CD4-positive, alpha-beta T cell treated with Interleukin-17A for 1 hour (primary cell): ENCODE measurements around the gene CTNNA3.
"Not testable (repeated sequence)": the region's sequence is repeated elsewhere in the genome, so short reads cannot be mapped to it uniquely, and the experiment has no call there.

Experiments used
- DNase-seq: peaks from one replicate; pipeline ENCODE4 v3.0.0-alpha.2; 2020

CTNNA3 gene

DNA sequence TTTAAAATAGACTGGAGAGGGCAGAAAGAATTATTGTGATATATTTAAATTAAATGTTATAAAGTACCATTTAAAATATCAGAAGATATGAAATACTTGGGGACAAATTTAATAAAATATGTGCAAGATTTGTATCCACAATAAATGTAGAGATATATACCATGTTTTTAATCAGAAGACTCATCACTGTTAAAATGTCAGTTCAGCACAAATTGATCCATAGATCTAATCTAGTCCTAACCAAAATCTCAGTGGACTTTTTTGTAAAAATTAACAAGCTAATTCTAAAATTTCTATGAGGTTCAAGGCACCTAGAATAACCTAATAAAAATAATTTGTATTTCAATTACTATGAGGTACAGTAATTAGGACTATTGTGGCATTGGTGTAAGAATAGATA lies 96.4 kb downstream of the CTNNA3 start:
- no peak for DNase-seq

DNA sequence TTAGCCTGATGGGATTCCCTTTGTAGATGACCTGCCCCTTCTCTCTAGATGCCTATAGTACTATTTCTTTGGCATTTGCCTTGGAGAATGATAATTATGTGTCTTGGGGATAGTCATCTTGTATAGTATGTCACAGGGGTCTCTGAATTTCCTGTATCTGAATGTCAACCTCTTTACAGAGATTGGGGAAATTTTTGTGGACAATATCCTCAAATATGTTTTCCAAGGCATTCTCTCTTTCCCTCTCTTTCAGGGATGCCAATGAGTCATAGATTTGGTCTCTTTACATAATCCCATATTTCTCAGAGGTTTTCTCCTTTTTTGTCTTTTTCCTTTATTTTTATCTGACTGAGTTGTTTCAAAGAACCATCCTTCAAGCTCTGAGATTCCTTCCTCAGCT lies 99.4 kb downstream of the CTNNA3 start:
- no peak for DNase-seq

DNA sequence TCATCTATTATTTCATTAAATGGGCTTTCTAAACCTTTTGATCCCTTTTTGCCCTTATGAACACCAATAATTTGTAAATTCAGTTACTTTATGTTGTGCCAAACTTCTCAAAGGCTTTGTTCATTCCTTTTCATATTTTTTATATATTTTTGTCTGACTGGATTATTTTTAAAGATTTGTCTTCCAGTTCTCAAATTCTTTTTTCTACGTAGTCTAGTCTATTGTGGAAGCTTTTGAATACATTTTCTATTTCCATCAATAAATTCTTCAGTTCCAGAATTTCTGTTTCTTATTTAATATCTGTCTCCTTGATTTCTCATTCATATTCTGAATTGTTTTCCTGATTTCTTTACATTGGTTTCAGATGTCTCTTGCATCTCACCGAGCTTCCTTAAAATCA lies 108.2 kb downstream of the CTNNA3 start:
- no peak for DNase-seq

DNA sequence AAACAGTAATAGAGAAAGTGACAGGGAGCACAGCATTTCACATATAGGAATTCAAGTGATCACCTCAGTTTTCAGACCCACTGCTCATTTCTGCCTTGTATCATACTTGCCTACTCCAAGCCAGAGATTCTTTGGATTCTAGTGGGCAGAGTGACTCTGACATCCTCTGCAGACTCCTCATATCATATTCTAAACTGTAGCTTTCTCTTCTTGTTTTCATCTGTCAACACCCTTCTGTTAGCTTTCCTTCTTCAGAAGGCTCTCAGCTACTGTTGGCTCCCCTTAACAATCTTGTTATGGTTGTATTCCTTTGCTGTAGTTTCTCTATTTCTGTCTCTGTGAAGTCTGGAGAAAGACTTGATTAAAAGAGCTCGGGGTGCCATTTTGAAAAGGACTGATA lies 120.5 kb downstream of the CTNNA3 start:
- no peak for DNase-seq

DNA sequence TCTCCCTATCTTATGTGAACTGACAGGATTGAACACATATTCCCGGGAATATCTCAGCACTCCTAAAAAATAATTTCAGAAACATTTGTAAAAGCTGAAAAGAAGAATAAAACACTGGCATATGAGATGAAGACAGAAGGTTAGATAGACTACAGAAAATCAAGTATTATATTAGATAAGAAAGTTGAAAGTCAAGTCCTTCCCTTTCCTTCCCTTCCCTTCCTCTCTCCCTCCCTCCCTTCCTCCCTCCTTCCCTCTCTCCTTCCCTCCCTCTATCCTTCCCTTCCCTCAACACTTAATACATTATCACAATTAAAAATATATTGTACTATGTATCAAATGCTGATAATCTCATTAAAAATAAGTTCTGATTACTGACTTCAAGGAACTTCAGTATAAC lies 122.5 kb downstream of the CTNNA3 start:
- DNase-seq = no peak

DNA sequence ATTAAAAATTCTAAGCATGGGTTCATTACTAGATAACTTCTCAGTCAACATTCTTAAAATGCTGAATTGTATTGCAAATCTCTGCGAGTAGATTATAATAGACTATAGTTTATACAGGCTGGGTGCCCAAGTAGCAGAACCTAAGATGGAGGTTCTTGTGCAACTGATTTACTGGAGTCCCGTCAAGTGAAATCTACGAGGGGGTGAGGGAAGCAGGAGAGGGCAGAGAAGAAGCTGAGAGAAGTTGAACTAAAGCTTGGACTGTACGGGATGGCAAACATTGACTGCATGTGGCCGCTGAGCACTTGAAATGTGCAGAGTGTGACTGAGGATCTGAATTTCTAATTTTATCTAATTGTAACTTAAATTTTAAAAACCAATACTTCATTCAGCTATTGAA lies 124.5 kb downstream of the CTNNA3 start:
- no peak for DNase-seq

DNA sequence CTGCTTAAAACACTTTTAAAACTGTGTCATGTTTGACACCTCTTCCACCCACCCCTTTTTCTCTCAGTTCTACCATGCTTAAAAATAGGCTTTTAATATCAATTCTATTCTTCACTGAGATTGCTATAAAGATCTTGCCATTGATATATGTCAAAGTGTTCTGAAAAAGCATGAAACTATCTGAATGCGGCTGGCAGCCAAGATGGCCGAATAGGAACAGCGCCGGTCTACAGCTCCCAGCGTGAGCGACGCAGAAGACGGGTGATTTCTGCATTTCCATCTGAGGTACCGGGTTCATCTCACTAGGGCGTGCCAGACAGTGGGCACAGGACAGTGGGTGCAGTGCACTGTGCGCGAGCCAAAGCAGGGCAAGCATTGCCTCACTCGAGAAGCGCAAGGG lies 137.7 kb downstream of the CTNNA3 start:
- DNase-seq = not testable (repeated sequence)

DNA sequence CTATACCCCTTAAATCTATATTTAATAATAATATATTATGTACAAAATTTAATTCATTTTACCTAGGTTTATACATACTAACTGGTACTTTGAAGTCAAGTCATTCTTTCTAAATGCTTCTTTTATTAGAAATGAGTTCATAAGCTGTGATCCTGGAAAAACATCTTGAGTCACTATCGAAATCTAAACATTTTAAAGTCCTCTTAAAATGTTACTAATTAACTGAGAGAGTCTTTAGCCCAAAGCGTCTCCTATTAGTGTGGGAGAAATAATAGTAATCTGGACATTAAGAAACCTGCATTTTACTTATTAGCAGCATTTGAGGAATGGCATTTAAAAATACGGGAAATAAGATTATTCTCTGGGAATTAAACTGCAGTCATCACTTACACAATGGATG lies 142.7 kb downstream of the CTNNA3 start:
- DNase-seq = no peak

DNA sequence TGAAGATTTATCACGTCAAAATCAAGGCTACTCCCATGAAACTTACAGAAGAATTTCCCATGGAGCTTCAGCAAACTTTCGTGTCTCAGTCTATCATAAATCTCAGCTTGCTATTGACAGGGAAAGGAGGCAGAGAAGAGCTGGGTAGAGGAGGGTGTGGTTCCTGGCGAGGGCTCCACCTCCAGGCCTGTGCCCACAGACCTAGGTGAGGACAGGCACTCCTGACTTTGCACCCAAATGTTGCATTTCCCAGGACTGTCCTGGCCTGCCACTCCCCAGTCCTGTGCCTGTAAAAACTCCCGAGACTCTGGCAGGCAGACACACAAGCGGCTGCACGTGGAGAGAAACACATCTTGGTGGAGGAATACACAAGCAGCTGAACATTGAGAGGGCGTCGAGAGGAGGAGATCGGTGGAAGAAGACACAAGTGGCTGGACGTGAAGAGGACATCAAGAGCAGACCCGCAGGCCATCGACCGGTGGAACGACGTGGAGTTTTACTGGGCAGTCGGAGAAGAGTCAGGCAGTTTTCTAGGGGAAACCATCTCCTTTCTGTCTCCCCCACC lies 145.1 kb downstream of the CTNNA3 start:
- DNase-seq = no peak

DNA sequence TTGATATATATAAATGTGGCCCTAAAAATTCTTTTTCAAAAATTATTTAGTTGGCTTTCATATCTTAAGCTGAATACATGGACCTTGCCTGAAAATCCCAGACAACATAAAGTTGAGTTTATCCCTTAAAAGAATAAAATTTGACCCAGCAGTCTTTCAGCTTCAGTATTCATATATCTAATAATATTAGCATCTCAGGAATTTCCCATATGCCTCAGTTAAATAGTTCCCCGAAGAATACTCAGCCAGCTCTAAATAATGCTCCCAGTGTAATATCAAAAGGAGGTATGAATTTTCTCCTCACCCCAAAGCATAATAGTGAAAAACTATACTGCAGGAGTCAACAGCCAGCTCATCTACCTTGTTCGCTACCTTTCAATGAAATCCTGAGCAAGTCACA lies 145.9 kb downstream of the CTNNA3 start:
- no peak for DNase-seq

DNA sequence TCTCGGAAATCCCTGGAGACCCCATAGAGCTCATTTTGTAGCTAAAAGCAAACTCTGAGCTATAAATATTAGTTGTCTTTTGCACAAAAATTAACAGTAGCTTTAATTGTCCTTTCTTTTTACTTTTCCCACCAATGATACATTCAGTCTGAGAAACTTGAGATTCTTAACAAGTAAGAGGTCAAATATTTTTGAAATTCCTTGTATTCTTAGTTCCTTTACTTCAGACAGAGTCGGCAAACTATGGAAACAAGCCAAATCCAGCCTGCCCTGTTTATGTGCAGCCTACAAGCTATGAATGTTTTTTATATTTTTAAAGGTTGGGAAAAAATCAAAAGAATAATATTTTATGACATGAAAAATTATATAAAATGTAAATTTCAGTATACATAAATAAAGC lies 146.6 kb downstream of the CTNNA3 start:
- no peak for DNase-seq

DNA sequence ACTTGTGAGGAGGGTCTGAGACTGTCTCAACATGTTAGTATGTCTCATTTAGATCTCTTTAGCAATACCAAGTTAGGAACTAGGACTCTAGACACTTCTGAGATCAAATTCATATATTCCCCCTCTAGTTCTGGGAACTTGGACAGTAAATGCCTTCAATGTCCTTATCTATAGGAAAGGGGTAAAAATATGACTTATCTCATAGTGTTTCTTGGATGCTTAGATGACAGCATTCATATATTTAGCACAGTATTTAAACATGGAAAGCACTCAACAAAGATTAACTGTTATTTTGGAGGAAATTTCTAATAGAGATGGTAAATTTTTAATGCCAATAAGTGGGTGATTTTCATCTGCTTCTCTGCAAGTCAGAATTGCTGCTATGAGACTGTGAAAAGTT lies 154.6 kb downstream of the CTNNA3 start:
- no peak for DNase-seq

DNA sequence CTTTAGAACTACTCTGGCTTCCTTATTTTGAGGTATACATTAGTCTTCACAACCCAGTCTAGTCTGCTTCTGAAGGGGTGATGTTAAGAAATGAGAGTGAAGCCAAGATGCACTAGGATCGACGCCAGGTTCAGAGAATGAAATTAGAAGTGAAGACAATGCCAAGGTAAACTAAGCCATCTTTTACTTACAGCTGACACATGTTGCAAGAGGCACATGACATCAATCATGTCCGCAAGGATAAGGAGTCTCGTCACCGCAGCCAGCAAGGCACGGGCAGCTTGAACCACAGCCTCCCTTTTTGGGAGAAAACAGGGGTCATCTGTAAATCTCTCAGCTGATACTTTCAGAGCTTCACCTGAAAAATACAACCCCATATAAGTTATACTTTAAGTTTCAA lies 156.7 kb downstream of the CTNNA3 start:
- no peak for DNase-seq

DNA sequence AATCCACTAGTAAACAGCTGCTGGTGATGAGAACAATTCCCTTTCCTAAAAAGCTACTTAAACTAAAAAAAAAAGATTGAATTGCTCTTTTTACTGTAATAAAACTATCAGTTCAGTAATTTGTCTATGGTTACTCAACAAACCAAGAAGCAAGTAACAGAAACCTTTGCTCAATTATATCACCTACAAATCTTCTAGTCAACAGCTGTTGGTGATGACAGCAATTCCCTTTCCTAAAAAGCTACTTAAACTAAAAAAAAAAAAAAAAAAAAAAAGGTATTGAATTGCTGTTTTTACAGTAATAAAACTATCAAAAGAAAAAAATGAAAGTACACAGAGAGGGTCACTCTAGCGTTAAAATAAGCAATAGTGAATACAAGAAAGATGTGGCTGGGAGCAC lies 158.1 kb downstream of the CTNNA3 start:
- DNase-seq = no peak

DNA sequence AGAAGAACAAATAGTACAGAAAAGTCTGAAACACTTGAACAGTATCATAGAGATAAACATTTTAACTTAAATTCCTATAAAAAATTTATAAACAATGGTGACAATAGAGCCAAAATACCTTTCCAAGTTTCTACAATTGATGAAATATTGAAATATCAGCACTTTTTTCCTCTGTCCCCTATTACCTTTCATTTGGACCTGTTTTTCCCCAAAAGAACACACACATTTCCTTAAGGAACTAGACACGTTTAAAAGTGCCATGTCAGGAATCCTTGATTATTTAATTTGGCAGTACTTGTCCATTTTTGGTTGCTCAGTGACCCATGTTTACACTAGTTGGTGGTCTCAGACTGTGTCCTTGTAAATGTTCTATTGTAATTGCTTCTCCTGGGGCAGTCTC lies 162.6 kb downstream of the CTNNA3 start:
- DNase-seq = no peak

DNA sequence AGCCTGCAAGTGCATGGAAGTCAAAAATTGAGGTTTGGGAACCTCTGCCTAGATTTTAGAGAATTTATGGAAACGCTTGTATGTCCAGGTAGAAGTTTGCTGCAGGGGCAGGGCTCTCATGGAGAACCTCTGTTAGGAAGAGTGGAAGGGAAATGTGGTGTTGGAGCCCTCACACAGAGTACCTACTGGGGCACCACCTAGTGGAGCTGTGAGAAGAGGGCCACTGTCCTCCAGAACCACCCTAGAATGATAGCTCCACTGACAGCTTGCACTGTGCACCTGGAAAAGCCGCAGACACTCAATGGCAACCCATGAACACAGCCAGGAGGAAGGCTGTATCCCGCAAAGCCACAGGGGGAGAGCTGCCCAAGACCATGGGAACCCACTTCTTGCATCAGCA lies 165.0 kb downstream of the CTNNA3 start:
- DNase-seq = not testable (repeated sequence)

DNA sequence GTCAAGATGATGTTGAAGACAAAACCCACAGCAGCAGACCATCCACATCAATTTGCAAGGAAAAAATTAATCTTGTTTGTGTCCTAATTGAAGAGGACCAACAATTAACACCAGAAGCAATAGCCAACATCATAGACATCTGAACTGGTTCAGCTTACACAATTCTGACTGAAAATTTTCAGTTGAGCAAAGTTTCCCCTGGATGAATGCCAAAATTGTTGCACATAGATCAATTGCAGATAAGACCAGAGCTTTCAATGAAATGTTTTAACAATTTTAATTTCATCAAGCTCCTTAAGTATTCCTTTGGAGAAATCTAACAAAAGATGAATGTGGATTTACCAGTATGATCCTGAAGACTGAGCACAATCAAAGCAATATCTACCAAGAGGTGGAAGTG lies 168.6 kb downstream of the CTNNA3 start:
- no peak for DNase-seq

DNA sequence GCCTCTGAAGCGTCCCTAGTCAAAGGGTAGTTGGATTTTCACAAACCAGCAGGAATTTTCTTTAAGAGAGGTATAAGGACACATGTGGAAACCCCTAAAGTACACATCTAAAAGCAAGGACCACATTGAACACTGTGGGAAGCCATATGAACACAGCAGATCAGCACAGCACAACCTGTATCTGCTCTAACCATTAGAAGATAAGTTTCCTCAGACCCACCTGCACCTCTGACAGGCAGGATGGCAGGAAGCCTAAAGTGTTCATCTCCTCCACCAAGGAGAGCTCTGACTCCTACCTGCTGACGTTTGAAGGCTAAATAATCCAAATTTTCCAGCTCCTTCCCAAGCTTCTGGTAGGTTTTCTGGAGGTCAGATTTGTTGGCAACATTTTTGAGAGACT lies 174.4 kb downstream of the CTNNA3 start:
- DNase-seq = no peak

DNA sequence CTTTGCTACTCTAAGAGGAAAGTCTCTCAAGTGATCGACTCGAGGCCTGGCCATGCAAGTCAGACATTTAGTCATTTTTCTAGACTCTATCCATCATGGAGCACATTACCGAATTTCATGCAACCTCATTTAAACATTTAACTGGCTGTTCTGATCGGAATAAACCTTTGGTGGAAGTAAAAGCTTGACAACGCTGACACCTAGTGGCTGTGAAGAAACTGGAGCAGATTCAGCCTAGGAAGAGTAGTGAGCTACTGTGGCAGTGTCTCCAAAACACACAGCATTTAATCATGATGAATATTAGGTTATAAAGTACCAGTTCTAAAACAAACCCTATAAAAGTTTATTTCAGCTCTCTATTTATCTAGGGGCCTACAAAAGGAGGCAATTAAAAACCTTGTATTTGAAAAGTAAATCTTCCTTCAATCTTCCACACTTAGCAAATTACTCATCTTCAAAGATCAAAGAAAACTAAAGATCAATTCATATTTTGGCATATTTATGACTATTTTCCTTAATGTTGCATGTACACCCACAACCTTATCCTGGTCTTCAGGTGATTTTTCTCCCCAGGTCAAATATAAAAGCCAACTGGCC lies 175.0 kb downstream of the CTNNA3 start:
- DNase-seq = peak; percentile 51

DNA sequence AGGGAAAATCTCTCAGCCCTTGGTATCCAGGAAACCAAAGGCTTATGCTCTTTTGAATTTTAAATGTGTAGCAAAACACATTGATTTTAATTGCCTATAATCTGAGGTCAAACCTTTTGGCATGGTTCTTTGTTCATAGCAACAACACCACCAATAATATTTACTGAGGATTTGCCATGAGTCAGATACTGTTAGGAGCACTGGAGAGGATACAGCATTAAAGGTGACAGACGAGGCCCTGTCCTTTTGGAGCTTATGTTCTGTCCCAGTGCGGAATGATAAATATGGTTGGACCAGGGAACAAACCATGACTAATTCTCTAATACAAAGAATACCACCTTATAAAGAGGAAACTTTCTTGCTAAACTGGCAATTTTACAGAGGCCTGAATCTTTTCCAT lies 176.6 kb downstream of the CTNNA3 start:
- DNase-seq = no peak

DNA sequence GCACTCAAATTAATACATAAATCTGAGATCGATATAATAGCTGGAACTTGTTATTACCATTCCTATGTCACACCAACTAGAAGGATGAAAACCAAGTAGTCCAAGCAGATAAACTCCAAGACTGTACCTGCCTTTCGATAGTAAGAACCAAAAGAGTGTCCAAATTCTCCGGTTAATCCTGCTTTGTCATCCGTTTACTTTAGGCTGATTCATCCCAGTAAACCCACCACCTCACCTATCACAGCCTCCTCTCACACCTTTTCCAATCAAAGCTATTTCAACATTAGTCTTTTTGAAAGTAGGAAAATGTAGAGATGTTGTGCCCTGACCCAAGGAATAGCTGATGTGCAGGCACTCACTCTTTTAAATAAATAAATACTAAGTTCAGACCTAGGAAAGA lies 177.2 kb downstream of the CTNNA3 start:
- no peak for DNase-seq

DNA sequence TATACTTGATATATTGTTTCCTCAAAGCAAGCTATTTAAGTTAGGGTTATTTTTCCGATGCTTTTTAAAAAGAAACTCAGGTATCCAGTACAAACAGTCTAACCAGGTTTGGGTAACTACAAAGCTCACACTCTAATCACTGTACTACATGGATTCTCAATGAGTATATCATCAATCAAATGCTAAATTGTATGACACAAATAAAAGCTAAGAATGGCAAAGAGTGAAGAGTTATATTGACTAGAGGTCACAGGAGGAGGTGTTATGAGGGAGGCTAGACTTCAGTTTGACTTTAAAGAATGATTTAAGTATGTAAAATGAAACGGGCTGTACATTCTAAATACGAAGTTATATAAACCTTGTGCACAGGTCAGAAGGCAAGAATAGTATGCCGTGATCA lies 178.0 kb downstream of the CTNNA3 start:
- DNase-seq = no peak

DNA sequence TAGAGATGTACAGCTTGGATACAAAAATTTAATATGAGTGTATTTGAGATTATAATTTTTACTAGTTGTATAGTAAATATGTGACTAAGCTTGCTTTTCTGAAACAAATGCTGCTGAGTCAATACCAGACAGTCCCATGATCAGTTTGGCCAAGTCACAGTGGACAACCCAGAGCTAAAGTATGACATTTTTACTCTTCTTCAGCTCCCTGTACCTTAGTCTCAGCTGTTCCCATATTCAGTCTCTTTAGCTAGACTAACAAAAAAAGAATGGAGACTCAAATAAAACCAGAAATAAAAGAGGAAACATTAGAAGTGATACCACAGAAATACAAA lies 189.3 kb downstream of the CTNNA3 start:
- no peak for DNase-seq

DNA sequence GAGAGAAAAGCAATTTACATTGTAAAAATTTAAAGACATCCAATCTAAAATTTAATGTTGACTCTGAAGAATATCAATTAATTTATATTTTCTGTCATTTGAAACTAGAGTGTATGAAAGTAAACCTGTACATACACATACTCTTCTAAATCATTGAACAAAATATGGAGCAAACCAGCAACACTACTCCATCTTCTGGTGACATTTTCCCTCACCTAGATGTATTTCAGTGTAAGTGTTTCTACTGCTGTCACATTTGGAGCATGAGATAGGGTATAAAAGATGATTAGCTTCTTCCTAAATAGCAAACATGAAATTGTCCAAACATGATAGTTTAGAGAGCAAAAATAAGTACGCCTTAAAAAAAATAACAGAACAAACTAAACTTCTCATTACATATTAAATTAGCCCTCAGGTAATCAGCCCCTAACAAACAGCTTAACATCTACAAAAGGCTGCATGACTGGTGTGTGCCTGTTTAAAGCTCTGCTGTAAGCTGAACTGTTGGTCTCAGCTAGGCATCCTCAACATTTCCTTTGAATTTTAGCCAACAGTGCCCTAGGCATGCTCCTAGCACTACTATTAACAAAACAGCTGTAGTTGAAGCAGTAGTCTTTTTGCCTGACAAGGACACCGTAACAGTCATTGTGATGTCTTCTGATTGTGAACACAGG lies 189.8 kb downstream of the CTNNA3 start:
- no peak for DNase-seq
